Stimulated activated naive CD8-positive, alpha-beta T cell treated with anti-CD3 and anti-CD28 coated beads, Interleukin-15, Interleukin-2, amounts not matched to agents 100 ng/mL and 50 ng/mL, for 24 hours (primary cell): ENCODE data around the gene ERMAP.
"Not testable (repeated sequence)": the region's sequence is repeated elsewhere in the genome, so short reads cannot be mapped to it uniquely, and the experiment has no call there.

Experiments used
- H3K27ac Mint-ChIP-seq: one replicate; pipeline ENCODE4 v1.8.0; 2021; ENCODE audit warnings: mild to moderate bottlenecking, mixed read lengths
- H3K27me3 Mint-ChIP-seq: one replicate; pipeline ENCODE4 v1.8.0; 2021; ENCODE audit warnings: mixed read lengths
- H3K36me3 Mint-ChIP-seq: one replicate; pipeline ENCODE4 v1.8.0; 2021; ENCODE audit warnings: low read depth, mixed read lengths
- H3K4me1 Mint-ChIP-seq: one replicate; pipeline ENCODE4 v1.8.0; 2021; ENCODE audit warnings: low read depth, mixed read lengths
- H3K4me3 Mint-ChIP-seq: one replicate; pipeline ENCODE4 v1.8.0; 2021; ENCODE audit warnings: mild to moderate bottlenecking, mixed read lengths
- H3K9me3 Mint-ChIP-seq: one replicate; pipeline ENCODE4 v1.8.0; 2021; ENCODE audit warnings: mixed read lengths

The ERMAP gene

DNA sequence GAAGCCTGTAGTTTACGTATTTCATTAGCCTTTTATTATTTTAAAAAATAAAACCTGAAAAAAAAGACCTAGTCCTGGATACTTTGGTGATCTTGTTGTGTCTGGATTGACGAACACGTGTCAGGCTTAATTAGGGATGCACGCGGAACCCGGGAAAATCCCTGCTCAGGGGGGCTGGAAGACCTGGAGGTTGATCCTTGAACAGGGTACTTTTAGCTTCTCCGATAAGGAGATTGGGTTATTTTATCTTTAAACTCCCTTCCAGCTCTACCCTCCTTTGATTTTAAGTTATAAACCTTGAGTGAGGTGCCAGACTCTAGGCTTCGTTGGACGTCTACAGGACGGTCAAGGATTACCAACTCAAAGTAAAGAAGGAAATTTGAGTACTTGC, 28.9 kb downstream of the ERMAP start:
- Mint-ChIP-seq H3K9me3 (no peaks in the 10 kb centered on the region), H3K36me3 (peaks cover 30% of the 10 kb centered on the region), H3K27ac (peak overlapping the region; percentile 88), H3K4me1 (peaks cover 42% of the 10 kb centered on the region), H3K4me3 (peak overlapping the region; percentile 92), H3K27me3 (no peaks in the 10 kb centered on the region)

DNA sequence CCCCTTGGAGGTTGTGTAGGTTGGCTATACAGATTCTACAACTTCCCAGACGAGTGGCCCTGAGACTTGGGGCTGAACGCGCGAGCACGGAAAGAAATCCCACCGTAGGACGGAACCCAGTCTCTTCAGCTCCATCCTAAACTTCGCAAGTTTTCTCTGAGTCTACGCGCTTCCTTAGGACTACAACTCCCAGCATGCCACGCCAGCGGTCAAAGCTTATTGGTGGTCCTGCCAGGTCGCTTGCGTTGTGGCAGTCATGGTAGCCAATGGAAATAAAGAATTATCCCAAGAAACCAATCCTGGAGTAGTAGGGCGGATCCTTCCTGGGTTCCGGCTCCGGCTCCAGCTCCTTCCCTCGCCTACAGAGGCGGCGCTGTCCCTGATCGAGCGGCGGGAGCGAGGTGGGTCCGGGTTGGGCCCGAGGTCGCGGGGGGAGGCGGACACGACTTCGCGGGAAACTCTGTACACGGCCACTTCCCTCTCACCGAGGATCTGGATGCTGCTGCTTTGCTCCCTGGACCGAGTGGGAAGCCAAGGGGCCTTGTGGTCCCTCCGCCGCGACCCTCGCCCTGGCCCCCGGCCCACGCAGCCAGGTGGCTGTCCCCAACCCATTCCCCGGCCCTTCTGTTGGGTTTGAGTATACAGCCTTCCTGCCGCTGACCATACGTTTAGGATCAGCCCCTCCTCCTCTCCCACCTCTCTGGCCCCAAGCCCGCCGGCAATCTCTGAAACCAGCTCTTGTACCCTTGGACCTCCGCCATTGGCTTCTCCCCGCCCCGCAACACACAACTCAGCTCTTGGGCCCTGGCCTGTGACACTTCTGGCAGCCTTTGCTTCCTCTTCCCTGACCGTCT, 29.6 kb downstream of the ERMAP start, which contains the start of gene ZNF691:
Gene ZNF691, plus strand, starts transcription at position 357 of the 854 bp plus-strand sequence. CDS start 3,046 bp downstream, outside the sequence.
- Mint-ChIP-seq H3K4me1 (peaks cover 42% of the 10 kb centered on the region), H3K27ac (peak within 1 kb of the TSS; percentile 88)

DNA sequence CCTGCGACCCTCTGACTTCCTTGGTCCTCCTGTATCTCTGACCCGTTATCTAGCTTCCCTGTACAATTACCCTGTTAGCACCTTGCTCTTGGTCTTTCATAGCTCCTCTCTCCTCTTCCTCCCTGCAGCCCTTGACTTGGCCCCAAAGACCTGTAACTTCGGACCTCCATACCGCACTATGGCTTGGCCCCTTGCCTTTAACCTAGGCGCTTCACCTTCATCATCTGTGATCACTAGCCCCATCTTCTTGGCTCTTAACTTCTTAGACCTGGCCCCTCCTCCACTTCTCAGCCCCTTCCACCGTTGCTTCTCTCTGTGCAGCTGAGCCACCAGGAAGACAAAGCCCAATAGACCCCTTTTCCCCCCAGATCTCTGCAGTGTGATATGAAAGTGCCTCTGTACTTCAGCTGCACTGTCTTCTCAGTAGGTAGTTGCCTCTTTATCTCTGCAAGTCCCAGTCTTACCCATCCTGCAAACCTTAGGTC, 30.2 kb downstream of the ERMAP start:
- Mint-ChIP-seq H3K9me3 (no peaks in the 10 kb centered on the region), H3K36me3 (peaks cover 35% of the 10 kb centered on the region), H3K4me3 (peak overlapping the region; percentile 92), H3K4me1 (peaks cover 42% of the 10 kb centered on the region), H3K27ac (peak overlapping the region; percentile 88), H3K27me3 (no peaks in the 10 kb centered on the region)

More for the DNA sequence above, 29.6 kb downstream of the ERMAP start, which contains the start of gene ZNF691:
- Mint-ChIP-seq H3K27me3 (no peaks in the 10 kb centered on the region), H3K9me3 (no peaks in the 10 kb centered on the region), H3K36me3 (peaks cover 33% of the 10 kb centered on the region), H3K4me3 (peak within 1 kb of the TSS; percentile 92)

DNA sequence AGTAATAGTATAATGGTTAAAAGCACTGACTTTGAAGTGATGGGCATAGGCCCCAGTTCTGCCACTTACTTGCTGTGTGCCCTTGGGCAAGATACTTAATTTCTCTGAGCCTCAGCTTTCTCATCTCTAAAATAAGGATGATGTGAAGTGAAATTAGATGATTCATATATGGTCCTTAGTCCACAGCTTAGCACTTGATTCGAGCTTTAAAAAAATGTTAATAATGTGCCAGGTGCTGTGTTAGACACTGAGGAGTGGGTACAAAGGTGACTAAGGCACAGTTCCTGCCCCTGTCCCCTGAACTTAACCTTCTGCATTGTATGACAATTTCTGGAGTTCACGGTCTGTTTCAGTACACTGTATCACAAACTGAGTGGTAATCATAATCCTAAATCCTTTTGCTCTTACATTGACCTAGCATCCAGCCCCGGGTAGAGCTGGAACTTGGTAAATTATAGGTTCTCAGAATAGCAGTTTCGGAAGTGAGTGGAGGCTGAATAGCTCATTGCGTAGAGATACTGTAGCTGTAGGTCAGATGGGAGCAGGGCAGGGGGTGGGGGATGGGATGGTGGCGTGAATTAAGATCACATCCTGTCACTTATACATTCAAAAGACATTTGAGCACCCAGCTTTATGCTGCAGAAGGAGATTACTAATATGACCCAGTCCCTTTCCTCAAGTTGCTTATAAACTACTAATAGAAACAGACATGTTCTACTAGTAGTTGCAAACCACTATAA, 31.0 kb downstream of the ERMAP start:
- Mint-ChIP-seq H3K4me1 (peaks cover 47% of the 10 kb centered on the region), H3K36me3 (peaks cover 42% of the 10 kb centered on the region), H3K27ac (peak overlapping the region; percentile 88), H3K9me3 (no peaks in the 10 kb centered on the region), H3K4me3 (peak overlapping the region; percentile 92), H3K27me3 (no peaks in the 10 kb centered on the region)

DNA sequence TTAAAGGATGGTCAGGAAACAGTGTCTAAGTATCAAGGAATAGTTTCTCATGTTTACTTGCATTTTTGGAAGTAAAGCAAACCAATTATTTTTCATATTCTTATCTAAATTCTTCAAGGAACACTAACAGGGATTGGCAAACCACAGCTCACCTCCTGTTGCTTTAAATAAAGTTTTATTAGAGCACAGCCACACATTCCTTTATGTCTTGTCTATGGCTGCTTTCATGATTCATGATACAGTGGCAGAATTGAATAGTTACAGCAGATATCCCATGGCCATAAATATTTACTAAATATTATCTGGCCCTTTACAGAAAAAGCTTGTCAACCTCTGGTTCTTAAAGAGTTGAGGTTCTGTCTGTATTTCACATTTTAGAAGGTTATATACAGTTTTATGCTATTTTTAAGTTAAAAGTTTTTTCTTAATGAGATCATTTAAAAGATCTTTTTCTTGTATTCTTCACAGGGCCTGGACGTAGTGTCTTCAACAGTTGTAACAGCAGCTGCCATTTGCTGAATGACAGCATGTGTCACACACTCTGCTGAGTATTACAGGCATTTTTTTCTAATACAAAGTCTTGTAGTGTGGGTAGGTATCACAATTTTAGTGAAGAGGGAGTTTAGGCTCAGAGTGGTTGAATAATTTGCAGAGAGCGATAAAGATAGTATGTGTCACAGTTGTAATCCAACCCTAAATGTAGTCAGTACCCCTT, 32.1 kb downstream of the ERMAP start:
- no peaks in the 10 kb centered on the region for H3K9me3 Mint-ChIP-seq
- H3K27me3 Mint-ChIP-seq: no peaks in the 10 kb centered on the region
- peaks cover 47% of the 10 kb centered on the region for H3K4me1 Mint-ChIP-seq
- no peak overlapping the region for H3K27ac Mint-ChIP-seq
- H3K36me3 Mint-ChIP-seq: peaks cover 45% of the 10 kb centered on the region
- H3K4me3 Mint-ChIP-seq: peak overlapping the region; percentile 19

DNA sequence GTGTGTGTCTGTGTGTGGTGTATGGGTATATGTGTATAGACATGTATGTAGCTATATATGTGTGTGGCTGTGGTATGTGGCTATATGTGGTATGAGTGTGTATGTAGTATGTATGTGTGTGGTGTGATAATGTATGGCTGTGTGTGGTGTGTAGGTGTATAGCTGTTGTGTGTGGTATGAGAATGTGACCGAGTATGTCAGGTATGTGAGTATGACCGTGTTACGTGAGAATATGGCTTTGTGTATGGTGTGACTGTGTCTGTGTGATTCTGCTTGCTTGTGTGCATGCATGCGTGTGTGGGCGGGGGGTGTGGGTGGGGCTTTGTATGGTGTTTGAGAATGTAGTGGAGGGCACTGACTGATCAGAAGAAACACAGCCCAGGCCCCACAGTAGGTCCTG, 33.0 kb downstream of the ERMAP start:
- Mint-ChIP-seq H3K4me1 (peaks cover 40% of the 10 kb centered on the region), H3K9me3 (no peaks in the 10 kb centered on the region), H3K4me3 (no peak overlapping the region), H3K36me3 (peaks cover 40% of the 10 kb centered on the region), H3K27ac (no peak overlapping the region), H3K27me3 (no peaks in the 10 kb centered on the region)

DNA sequence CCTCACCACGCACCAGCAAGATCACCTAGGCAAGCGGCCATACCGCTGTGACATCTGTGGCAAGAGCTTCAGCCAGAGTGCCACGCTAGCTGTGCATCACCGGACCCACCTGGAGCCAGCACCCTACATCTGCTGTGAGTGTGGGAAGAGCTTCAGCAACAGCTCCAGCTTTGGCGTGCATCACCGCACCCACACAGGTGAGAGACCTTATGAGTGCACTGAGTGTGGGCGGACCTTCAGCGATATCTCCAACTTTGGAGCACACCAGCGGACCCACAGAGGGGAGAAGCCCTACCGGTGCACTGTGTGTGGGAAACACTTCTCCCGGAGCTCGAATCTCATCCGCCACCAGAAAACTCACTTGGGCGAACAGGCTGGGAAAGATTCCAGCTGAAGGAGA, 34.5 kb downstream of the ERMAP start:
- Mint-ChIP-seq H3K4me3 (no peak overlapping the region), H3K9me3 (no peaks in the 10 kb centered on the region), H3K36me3 (peaks cover 40% of the 10 kb centered on the region), H3K4me1 (peaks cover 34% of the 10 kb centered on the region), H3K27me3 (no peaks in the 10 kb centered on the region), H3K27ac (no peak overlapping the region)

DNA sequence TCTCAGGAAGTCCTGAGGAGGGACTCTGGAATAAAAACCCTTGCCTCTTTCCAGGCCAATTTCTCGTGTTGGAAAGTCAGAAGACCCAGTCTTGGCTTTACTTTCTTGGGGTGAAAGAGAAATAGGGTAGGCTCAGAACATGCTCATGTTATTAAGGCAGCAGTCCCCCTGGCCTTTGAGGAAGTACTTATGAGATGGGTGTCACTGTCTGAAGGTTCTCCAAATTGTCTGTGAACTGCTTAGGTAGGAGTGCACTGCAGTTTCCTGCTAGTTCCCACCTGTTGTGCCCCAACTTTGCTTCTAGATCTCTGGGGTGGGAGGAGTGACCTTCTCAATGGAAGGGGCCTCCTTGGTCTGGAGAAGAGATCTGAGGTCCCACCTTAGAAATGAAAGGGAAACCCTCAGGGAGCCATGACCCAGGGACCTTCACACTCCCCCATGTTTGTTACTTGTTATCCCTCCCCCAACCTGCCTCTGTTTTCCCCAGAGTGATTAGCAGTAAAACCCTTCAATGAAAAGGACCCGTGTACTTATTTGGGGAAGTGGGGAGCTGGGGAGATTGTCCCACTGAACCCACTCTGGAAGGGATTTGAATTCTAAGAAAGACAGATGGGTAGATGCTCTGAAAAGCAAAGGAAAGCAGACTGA, 35.2 kb downstream of the ERMAP start:
- Mint-ChIP-seq H3K9me3 (no peaks in the 10 kb centered on the region), H3K4me1 (peaks cover 32% of the 10 kb centered on the region), H3K27ac (no peak overlapping the region), H3K4me3 (no peak overlapping the region), H3K36me3 (peaks cover 40% of the 10 kb centered on the region), H3K27me3 (no peaks in the 10 kb centered on the region)

DNA sequence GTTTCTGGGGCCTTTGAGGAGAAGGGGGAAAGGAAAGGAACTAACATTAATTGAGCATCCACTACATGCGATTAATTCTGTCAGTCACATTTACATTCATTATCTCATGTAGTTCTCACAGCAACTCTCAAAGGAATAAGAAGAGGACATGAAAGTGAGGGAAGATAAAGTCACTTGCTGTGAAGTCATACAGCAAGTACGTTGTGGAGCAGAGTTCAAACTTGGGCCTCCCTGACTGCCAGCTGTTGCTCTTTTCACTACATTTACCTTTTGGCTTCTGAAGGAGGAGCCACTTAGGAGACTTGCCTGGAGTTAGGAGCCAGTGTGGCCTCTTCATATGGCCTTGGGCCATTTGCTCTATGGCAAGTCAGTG, 35.7 kb downstream of the ERMAP start:
- H3K9me3 Mint-ChIP-seq: no peaks in the 10 kb centered on the region
- no peak overlapping the region for H3K27ac Mint-ChIP-seq
- peaks cover 40% of the 10 kb centered on the region for H3K36me3 Mint-ChIP-seq

DNA sequence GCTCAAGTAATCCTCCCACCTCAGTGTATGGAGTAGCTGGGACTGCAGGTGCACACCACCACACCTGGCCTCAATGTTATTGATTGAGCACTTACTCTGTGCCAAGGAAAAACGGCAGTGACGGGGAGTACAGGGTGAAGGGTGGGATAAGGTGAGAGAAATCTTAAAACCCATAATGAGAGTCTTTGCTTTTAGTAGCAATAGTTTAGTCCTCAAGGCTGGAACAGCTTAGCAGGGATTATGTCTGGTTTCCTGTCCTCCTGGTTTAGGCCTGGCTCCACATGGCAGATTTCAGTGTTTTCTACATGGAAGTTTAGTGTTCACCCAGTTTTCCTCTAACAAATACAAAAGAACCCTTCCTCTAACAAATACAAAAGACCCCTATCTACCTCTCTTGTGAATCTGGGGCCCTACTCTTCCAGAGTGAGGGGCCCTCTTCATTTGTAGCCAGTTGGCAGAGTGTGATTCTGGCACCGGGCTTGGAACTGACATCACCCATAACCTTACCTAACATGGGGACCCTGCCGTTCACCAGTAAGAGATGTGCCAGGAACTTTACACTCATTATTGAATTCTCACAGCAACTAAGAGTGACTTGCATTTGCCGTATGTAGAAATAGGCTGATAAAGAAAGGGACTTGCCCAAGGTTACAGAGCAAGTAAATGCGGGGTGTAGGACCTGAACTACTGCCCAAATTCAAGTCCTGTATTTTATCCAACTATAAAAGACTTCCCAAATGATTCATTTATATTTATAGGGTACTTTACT, 36.4 kb downstream of the ERMAP start:
- Mint-ChIP-seq H3K9me3 (no peaks in the 10 kb centered on the region), H3K4me1 (peaks cover 20% of the 10 kb centered on the region), H3K4me3 (no peak overlapping the region), H3K27ac (no peak overlapping the region), H3K27me3 (no peaks in the 10 kb centered on the region), H3K36me3 (peaks cover 40% of the 10 kb centered on the region)

More for the DNA sequence above, 35.7 kb downstream of the ERMAP start:
- Mint-ChIP-seq H3K4me3 (no peak overlapping the region), H3K27me3 (no peaks in the 10 kb centered on the region), H3K4me1 (peaks cover 27% of the 10 kb centered on the region)

DNA sequence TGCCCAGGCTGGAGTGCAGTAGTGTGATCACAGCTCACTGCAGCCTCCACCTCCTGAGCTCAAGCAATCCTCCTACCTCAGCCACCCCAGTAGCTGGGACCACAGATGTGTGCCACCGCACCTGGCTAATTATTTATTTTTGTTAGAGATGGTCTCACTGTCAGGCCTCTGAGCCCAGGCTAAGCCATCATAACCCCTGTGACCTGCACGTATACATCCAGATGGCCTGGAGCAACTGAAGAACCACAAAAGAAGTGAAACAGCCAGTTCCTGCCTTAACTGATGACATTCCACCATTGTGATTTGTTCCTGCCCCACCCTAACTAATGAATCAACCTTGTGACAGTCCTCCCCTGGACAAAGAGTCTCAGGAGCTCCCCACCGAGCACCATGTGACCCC, 39.6 kb downstream of the ERMAP start:
- H3K9me3 Mint-ChIP-seq, H3K27ac Mint-ChIP-seq, H3K4me3 Mint-ChIP-seq, H3K4me1 Mint-ChIP-seq: not testable (repeated sequence)
- Mint-ChIP-seq H3K36me3 (peaks cover 18% of the 10 kb centered on the region), H3K27me3 (peaks cover 20% of the 10 kb centered on the region)

DNA sequence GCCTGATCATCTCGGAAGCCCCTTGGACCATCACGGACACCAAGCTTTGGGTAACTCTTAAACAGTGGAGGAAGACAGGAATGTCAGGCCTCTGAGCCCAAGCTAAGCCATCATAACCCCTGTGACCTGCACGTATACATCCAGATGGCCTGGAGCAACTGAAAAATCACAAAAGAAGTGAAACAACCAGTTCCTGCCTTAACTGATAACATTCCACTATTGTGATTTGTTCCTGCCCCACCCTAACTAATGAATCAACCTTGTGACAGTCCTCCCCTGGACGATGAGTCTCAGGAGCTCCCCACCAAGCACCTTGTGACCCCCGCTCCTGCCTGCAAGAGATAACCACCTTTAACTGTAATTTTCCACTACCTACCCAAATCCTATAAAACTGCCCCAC, 42.4 kb downstream of the ERMAP start:
- peaks cover 32% of the 10 kb centered on the region for H3K27me3 Mint-ChIP-seq
- not testable (repeated sequence) for H3K36me3 Mint-ChIP-seq, H3K27ac Mint-ChIP-seq, H3K9me3 Mint-ChIP-seq, H3K4me1 Mint-ChIP-seq, H3K4me3 Mint-ChIP-seq

DNA sequence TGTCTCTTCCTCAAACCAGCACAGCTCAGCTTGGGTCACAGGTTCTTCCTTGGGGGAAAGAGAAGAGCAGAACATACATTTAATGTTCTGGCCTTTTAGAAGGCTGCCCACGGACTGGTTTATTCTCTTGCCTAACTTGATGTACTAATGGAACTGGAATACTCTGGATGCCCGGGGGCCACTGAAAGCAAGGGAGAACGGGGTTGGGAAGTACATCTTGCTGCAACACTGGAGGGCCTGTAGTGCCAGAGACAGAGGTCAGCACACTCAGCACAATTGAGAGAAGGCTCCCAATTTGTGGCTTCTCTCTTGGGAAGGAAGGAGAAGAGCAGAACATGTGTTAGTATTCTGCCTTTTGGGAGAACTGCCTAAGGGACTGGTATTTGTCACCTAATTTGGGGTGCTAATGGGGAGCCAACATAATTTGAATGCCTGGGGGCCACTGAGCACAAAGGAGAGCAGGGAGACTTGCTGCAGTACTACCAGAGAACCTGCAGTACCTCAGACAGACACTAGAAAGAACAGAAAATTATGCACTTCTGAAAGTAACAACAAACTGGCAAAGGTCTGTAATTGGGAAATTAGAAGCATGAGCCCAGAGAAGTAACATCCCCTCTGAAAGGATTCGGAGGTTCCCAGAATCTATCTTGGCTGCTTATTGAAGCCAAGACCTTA, 43.6 kb downstream of the ERMAP start:
- no peak overlapping the region for H3K27ac Mint-ChIP-seq
- H3K9me3 Mint-ChIP-seq: peaks cover 5% of the 10 kb centered on the region

More for the DNA sequence above, 43.6 kb downstream of the ERMAP start:
- peaks cover 3% of the 10 kb centered on the region for H3K36me3 Mint-ChIP-seq
- peaks cover 32% of the 10 kb centered on the region for H3K27me3 Mint-ChIP-seq
- H3K4me3 Mint-ChIP-seq: no peak overlapping the region
- H3K4me1 Mint-ChIP-seq: no peaks in the 10 kb centered on the region
